ENCODE data around the gene MMP14. TPM values are rescaled to one million over a fixed set of nuclear protein-coding genes. Genes with fewer than 3 reads are reported as not detected.

MMP14 gene
- total RNA-seq, 4 donors from 2014 or later, result 108 to 208 (median 166) TPM

GRCh38 chr14:22865424-22866405 is 29.3 kb downstream of the MMP14 start:
- DNase-seq (ENCODE audit: low spot score), result no peak
- TF ChIP-seq CTCF (IDR thresholded peaks at IDR 0.05), result no peak
- no peak for ATAC-seq (ENCODE audit: low FRiP score)

GRCh38 chr14:22866874-22867273 is 30.5 kb downstream of the MMP14 start:
- no peak for TF ChIP-seq CTCF (IDR thresholded peaks at IDR 0.05)

GRCh38 chr14:22870811-22871223 is 34.4 kb downstream of the MMP14 start:
- ATAC-seq (ENCODE audit: low FRiP score) (peak; percentile 10), DNase-seq (ENCODE audit: low spot score) (no peak)
- no peak for TF ChIP-seq CTCF (IDR thresholded peaks at IDR 0.05)

More at GRCh38 chr14:22866874-22867273, 30.5 kb downstream of the MMP14 start:
- ATAC-seq (ENCODE audit: low FRiP score), result no peak
- no peak for DNase-seq (ENCODE audit: low spot score)

DNA sequence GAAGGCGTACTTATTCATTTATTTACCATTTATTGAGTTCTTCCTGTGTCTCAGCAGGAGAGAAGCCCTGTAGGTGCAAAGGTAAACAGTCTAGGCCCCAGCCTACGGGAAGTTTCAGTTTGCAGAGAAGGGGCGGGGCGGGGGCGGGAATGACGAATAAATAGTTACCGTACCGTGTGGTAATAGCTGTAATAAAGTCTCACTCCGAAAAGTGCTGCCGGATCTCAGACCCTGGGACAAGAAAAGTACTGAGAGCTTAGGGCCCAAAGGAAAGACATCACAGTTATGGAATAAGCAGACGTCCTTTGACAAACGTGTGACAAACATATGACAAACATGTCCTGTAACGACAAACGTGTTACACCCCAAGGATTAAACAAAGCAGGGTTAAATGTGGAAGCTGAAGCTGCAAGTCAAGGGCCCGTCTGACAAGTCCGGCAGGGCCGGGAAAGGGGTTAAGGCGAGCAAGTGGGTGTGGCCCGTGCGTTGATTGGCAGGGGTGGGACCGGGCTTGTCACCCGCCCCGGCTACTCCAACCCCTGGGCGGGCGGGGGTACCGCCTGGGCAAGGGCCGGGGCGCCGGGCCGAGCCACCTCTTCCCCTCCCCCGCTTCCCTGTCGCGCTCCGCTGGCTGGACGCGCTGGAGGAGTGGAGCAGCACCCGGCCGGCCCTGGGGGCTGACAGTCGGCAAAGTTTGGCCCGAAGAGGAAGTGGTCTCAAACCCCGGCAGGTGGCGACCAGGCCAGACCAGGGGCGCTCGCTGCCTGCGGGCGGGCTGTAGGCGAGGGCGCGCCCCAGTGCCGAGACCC is 35.0 kb downstream of the MMP14 start, which contains the start of gene LRP10:
LRP10 (plus strand) TSS at position 517 of the 809 bp plus-strand sequence. CDS start 564 bp downstream, outside the sequence.
- no peak for TF ChIP-seq CTCF (IDR thresholded peaks at IDR 0.05)
- ATAC-seq (ENCODE audit: low FRiP score) (peak; percentile 85), DNase-seq (ENCODE audit: low spot score) (peak; percentile 62)

GRCh38 chr14:22872033-22872832 is 35.8 kb downstream of the MMP14 start:
- DNase-seq (ENCODE audit: low spot score), result peak; percentile 79

More at GRCh38 chr14:22872033-22872832, 35.8 kb downstream of the MMP14 start:
- peak; percentile 82 for ATAC-seq (ENCODE audit: low FRiP score)
- peak in 2 of 3 donors; percentile 76 to 80 for TF ChIP-seq CTCF (IDR thresholded peaks at IDR 0.05)

Data from omental fat pad (tissue), 4 donors.